Skin epidermis (tissue), 12 donors: Measurements from ENCODE around the gene NENF.
"Not testable (repeated sequence)": the region's sequence is repeated elsewhere in the genome, so short reads cannot be mapped to it uniquely, and the experiment has no call there.

ENCODE experiments used
- H3K27ac ChIP-seq, 21 experiments: fragments of 200-600 bp; sonication (generic) in 11 of 21; one replicate each; pipeline ENCODE4 v1.5.0; 2020; ENCODE audit warnings: mild to moderate bottlenecking in 3 of 21, inconsistent platforms in 2 of 21, moderate library complexity in 2 of 21
- H3K4me3 ChIP-seq, 7 experiments: fragments of 200-600 bp; sonication (generic) in 2 of 7; one replicate each; pipeline ENCODE4 v1.5.0; 2020; ENCODE audit warnings: inconsistent platforms in 2 of 7, mild to moderate bottlenecking in 2 of 7, moderate library complexity in 1 of 7

The NENF gene

GRCh38 chr1:212432661-212433576, at the start of gene NENF:
Gene NENF, plus strand, starts transcription at chr1:212432920. Its CDS starts 24 bp downstream, at chr1:212432944.
- H3K4me3 ChIP-seq, result peak within 1 kb of the TSS; percentile 63 to 90 (median 79)
- peak within 1 kb of the TSS in 19 of 21 experiments; percentile 52 to 95 (median 84) for H3K27ac ChIP-seq

DNA sequence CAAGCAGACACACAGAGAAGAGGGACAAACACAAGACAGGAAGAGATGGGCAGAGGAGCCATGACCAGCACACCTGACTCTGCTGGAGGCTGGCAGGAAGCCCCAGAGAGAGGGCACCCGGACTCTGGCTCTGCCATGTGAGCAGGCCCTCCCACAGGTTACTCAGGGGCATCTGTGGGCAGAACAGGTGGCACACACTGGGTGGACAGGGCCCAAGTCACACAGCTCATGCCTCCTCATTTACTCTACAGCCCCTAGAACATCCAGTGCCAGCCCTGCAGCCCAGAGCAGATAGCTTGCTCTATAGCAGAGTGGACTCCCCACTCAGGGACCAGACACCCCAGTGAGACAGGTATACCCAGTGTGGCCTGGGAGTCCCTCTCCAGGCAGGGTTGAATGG, 46.7 kb upstream of the NENF start:
- Histone ChIP-seq H3K27ac (no peak overlapping the region), H3K4me3 (no peak overlapping the region)

GRCh38 chr1:212388985-212389716, 43.6 kb upstream of the NENF start:
- H3K4me3 ChIP-seq, result no peak overlapping the region
- H3K27ac ChIP-seq, result no peak overlapping the region

DNA sequence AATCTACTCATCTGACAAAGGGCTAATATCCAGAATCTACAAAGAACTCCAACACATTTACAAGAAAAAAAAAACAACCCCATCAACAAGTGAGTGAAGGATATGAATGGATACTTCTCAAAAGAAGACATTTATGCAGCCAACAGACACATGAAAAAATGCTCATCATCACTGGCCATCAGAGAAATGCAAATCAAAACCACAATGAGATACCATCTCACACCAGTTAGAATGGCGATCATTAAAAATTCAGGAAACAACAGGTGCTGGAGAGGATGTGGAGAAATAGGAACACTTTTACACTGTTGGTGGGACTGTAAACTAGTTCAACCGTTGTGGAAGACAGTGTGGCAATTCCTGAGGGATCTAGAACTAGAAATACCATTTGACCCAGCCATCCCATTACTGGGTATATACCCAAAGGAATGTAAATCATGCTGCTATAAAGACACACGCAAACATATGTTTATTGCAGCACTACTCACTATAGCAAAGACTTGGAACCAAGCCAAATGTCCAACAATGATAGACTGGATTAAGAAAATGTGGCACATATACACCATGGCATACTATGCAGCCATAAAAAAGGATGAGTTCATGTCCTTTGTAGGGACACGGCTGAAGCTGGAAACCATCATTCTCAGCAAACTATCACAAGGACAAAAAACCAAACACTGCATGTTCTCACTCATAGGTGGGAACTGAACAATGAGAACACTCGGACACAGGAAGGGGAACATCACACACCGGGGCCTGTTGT, 36.9 kb upstream of the NENF start:
- not testable (repeated sequence) for H3K4me3 ChIP-seq, H3K27ac ChIP-seq

DNA sequence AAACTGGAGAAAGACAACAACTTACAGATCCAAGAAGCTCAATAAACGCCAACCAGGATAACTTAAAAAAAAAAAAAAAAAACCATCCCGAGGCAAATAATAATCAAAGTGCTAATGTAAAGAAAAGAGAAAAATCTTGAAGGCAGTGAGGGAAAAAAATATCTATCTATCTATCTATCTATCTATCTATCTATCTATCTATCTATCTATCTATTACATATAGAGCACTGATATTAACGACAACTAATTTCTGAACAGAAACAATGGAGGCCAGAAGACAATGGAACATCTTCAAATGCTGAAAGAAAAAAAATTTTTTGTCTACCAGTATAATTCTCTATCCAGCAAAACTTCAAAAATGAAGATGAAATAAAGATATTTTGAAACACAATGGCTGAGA, 36.1 kb upstream of the NENF start:
- Histone ChIP-seq H3K27ac (no peak overlapping the region), H3K4me3 (no peak overlapping the region)

- H3K27ac ChIP-seq, result no peak overlapping the region
- H3K4me3 ChIP-seq, result no peak overlapping the region
Observed at GRCh38 chr1:212397171-212397570, 35.5 kb upstream of the NENF start.

GRCh38 chr1:212401042-212401441, 31.7 kb upstream of the NENF start:
- H3K27ac ChIP-seq, result no peak overlapping the region
- no peak overlapping the region for H3K4me3 ChIP-seq

- Histone ChIP-seq H3K27ac (no peak overlapping the region), H3K4me3 (no peak overlapping the region)
Observed at GRCh38 chr1:212401838-212402582, 30.7 kb upstream of the NENF start.

DNA sequence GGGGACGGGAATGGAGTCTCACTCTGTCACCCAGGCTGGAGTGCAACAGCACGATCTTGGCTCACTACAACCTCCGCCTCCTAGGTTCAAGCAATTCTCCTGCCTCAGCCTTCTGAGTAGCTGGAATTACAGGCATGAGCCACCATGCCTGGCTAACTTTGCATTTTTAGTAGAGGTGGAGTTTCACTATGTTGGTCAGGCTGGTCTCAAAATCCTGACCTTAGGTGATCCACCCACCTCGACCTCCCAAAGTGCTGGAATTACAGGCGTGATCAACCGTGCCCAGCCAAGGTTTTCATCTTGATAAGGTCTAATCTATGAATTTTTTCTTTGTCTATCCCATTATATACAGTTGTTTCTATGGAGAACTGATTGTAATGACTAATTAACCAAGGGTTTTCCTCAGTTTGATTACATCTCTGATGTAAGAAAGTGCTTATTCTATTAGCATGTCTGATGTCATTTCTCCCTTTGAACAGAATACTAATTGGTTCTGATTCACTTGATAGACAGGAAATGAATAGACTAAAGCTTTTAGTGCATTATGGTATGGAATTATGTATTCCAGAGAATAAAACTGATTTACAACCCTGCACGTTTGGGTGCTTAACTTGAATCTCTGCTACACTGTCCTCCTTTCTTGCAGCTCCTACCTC, 29.9 kb upstream of the NENF start:
- Histone ChIP-seq H3K4me3 (no peak overlapping the region), H3K27ac (no peak overlapping the region)

- no peak overlapping the region for H3K27ac ChIP-seq
- H3K4me3 ChIP-seq, result no peak overlapping the region
Observed at GRCh38 chr1:212410231-212410820, 22.4 kb upstream of the NENF start.

- H3K27ac ChIP-seq, result no peak overlapping the region
Observed at GRCh38 chr1:212412374-212412773, 20.3 kb upstream of the NENF start.

GRCh38 chr1:212413902-212414327, 18.8 kb upstream of the NENF start:
- H3K4me3 ChIP-seq, result peak overlapping the region; percentile 65 to 97 (median 78)
- H3K27ac ChIP-seq, result peak overlapping the region in 16 of 21 experiments; percentile 1 to 85 (median 74)

More at GRCh38 chr1:212412374-212412773, 20.3 kb upstream of the NENF start:
- H3K4me3 ChIP-seq, result no peak overlapping the region

DNA sequence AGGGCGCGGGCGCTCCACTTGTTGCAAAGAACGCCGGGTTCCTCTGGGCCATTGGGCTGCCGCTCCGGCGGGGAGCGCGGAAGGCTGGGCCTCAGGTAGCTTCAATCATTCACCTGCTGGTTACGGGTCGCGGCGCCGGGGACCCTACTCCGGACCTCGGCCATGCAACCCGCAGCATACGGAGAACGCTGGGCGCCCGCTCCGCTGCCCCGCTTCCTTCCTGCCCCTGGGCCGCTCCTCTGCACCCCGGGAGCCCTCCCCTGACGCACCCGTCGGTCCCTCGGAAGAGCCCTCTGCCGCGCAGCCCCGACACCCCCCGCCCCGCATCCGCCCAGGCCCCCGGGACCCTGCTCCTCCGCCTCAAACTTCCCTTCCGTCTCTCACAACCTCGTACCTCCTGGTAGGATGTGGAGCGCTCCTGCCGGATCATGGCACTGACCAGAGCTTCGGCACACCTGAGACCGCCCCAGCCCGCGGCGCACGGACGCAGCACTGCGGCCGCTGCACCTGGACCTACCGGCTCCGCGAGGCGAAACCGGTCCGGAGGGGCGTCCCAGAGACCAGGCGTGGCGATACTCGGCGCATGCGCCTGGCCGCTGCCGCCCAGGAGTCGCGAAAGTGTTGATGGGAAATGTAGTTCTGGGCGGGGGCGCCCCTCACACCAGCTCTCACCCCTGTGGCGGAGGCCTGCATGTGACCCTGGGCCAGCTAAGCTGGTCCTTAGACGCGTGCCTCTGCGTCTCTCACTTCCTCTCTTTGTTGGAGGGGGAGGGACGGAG, 18.2 kb upstream of the NENF start, which contains the start of gene PACC1:
TSS of gene PACC1 (minus strand) at position 559 of the 779 bp plus-strand sequence. CDS start at position 430, 129 bp downstream.
- peak within 1 kb of the TSS in 20 of 21 experiments; percentile 34 to 85 (median 74) for H3K27ac ChIP-seq

GRCh38 chr1:212415107-212415841, 17.4 kb upstream of the NENF start:
- H3K27ac ChIP-seq, result peak overlapping the region in 17 of 21 experiments; percentile 34 to 85 (median 74)
- H3K4me3 ChIP-seq, result peak overlapping the region in 5 of 7 experiments; percentile 77 to 97 (median 87)

More for the DNA sequence above, 18.2 kb upstream of the NENF start, which contains the start of gene PACC1:
- H3K4me3 ChIP-seq, result peak within 1 kb of the TSS; percentile 65 to 97 (median 78)

GRCh38 chr1:212421165-212421564, 11.6 kb upstream of the NENF start:
- Histone ChIP-seq H3K4me3 (no peak overlapping the region), H3K27ac (no peak overlapping the region)

GRCh38 chr1:212423879-212424278, 8.8 kb upstream of the NENF start:
- H3K27ac ChIP-seq, result no peak overlapping the region
- H3K4me3 ChIP-seq, result no peak overlapping the region

DNA sequence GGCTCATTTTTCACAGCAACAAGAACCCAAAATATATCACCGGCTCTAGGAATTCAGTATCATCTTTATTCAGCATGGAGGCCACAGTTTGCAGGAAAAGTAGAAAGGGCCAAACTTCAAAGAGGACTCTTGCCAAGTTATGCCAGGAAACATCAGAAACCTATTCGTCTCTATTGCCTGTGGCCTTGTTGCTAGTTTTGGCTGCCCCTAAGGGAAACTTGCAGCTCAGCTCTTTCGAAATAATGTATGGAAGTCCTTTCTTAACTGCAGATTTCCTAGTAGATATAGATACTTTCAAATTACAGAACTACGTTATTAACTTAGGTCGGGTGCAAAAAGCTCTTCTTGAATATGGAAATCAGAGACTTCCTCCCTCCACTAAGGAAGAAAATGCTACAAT, 4.2 kb upstream of the NENF start:
- Histone ChIP-seq H3K27ac (no peak overlapping the region), H3K4me3 (no peak overlapping the region)
